Measurements from ENCODE around the gene MAP3K5.
"Not testable (repeated sequence)": the region's sequence is repeated elsewhere in the genome, so short reads cannot be mapped to it uniquely, and the experiment has no call there.

MAP3K5 gene

DNA sequence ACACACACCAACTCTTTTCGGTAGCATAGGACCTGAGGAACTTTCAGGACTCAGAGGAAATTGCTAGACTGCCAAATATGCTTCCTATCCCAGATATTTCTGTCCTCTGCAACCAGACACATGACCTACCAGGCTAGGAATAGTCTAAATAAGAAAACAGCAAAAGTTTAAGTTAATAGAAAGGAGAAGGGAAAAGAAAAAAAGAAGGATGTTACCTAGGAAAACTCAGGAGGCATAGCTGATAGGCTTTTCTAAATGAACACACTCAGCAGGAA lies 74.6 kb downstream of the MAP3K5 start:
- no peak for DNase-seq

DNA sequence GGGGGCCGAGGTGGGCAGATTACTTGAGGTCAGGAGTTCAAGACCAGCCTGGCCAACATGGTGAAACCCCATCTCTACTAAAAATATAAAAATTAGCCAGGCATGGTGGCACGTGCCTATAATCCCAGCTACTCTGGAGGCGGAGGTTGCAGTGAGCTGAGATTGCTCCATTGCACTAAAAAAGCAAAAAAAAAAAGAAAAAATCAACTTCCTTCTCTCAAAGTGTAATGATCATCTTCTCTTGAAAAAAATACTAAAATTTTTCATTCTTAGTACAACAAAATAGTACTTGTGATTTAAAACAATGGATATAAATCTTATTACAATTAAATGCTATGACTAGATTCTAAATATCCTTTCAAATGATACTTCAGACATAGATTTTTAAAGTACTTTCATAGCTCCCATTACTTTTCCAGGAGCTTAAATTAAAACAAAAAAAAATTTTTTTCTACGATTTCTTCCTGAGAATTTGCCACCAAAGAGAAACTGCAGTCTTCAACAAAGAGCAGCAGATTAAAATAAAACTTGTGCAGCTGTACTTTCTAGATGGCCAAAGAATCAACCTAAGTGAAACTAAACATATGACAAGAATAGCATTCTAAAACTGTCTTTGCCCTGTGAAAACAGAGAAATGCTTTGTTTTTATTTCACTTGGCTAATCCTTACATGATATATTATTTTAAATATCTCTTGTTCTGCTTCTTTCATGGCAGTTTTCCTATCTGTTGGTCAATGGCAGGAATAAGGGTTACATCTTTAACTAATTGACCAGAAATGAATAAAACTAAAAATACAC lies 75.2 kb downstream of the MAP3K5 start:
- DNase-seq = no peak

DNA sequence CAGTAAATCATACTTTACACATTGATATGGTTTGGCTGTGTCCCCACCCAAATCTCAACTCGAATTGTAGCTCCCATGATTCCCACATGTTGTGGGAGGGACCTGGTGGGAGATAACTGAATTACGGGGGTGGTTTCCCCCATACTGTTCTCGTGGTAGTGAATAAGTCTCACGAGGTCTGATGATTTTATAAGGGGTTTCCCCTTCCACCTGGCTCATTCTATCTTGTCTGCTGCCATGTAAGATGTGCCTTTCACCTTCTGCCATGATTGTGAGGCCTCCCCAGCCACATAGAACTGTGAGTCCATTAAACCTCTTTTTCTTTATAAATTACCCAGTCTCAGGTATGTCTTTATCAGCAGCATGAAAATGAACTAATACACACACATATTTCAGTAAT lies 79.6 kb downstream of the MAP3K5 start:
- not testable (repeated sequence) for DNase-seq

DNA sequence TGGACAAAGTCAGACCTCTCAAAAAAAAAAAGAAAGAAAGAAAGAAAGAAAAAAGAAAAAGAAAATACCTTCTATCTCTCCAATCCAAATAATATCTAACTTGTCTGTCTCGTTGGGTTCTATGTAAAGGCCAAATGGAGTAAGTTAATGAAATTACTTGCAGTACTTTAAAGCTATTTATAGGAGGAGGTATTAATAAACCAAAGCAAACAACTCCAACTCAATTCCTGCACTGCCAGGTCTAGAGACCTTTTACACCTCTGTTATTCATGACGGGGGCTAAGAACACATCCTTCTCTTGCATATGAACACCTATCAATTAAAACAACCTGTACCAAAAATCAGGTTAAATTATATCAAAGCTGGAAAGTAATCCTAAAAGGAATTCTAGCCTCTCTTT lies 80.6 kb downstream of the MAP3K5 start:
- DNase-seq = no peak

DNA sequence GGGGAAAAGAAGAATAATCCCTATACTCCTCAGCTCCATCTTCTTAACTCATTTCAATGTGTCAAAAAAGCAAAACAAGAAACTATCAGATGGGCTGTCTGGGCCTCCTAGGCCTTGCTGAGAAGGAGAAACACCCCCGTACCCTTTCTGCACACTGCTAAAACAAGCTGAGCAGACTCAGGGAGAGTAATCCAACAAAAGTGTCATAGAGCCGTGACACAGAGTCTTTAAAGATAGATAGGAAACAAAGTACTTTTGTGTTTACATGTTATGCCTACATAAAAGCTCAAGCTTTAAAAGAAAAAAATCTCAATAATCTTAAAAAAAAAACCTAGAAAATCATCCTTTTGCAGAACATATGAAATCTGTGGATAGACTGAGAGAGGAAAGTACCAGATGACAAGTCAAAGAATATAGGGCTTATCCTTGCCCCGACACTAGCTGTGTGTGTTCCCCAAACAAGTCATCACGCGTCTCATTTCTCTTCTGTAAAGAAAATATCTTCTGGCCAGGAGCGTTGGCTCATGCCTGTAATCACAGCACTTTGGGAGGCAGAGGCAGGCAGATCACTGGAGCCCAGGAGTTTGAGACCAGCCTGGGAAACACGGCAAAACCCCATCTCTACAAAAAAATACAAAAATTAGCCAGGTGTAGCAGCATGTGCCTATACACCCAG lies 81.3 kb downstream of the MAP3K5 start:
- DNase-seq = no peak

DNA sequence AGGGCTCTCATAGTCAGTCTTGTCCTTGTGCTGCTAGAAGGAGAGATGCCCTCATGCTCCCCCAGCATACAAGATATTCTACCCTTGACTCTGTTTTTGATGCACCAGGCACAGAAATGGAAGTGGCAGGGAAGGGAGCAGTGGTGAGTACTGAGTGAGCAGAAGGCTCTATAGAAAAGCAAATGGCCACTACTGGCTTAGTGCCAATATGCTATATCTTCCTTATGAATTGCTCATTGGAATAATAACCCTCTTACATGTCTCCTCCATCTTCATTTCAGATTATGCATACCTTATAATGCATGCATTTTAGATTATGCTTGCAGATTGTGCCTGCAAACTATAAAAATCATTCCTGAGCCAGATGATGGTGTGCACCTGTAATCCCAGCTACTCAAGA lies 82.8 kb downstream of the MAP3K5 start:
- DNase-seq = no peak

DNA sequence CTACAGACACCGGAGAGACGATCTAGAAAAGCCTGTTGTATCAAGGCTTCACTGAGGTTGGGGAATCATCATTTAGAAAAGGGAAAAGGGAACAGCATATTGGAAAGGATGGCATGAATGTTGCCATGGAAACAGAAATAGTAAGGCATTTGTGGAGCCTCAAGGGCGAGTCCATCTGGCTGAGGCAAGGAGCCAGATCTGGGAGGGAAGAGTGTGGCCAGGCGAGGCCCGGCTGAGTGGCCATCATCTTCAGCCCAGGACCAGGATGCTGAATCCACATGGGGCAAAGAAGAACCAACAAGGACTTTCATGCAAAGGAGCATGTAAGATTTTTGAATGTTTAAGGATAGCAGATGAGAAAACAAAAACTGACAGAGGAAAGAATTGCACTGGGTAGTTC lies 85.8 kb downstream of the MAP3K5 start:
- DNase-seq = peak; percentile 4

DNA sequence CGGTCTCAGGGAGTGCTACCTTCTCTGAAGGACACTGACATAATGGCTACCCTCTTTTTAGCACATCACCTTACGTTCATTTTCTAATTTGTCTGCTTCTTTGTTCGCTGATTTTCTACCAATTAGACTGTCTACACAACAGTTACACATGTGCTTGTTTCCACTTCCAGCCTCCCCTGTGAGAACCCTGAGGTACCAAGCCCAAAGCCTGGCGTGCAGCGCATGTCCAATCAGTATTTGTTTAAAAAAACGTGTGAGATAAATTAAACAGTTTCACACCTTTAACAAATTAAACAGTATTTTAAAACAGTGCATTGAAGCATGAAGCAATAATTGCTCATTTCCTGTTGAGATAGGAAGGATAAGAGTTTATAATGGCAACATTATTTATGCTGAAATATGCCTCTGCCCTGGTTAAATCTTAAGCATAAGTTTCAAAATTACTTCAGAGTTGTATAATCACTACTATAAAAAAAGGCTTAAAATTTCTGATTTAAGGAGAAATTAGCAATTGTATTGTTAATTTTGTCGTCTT lies 88.9 kb downstream of the MAP3K5 start:
- no peak for DNase-seq

DNA sequence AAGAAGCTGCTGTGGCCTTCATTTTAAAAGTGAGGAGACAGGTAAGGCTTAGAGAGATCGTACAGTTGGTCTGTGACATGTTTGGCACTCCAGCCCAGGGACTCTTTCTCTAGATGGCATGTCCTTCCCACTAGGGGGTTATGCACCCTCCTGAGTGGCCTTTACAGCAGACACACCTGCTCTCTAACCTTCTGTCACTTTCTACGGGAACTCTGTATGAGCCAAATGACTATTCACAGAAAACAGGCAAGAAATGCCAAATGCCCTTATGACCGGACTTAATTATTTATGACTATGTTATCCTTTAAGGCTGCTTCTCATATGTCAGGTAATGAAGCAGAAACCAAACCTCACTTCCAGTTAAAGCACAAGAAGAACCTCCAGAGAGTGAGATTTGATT lies 91.2 kb downstream of the MAP3K5 start:
- DNase-seq = no peak

DNA sequence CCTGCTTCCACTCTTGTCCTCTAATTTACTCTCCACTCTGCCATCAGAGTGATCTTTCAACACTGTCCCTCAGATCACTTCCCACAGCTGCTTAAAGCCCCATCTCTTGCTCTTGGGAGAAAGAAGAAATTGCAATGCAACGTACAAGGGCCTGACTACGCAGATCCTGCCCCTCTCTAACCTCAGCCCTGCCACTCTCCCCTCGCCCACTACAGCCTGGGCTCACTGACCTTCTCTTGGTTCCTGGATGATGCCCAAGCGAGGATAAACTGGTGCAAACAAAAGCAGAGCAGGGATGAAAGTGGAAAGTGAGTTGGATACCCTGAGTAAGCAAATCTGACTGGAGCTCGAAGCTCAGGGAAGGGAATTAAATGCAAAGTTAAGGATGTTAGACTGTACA lies 92.9 kb downstream of the MAP3K5 start:
- no peak for DNase-seq

DNA sequence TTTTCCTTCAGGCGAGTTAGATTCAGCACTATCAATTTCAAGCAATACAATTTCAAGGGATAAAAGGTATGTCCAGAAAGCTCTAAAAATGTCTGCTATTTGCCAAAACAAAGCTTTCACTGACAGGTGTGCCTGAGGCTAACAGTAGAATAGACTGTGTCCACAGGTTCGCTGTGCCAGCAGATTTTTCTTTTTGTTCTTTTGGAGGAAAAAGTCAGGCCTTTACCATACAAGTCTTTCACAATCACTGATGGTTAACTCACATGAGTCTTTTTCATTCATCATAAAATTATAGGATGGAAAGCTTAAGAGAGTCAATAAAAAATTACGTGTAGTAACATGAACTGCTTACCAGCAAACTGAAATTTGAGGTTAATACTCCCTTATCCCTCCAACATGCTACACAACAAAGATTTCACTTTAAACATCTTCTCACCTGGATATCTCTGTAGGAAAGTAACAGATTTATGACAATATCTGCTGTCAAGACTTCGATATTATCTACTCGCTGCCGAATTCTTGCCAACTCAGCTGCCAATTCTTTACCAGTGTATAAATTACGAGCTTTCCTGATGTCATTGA lies 95.4 kb downstream of the MAP3K5 start:
- DNase-seq = no peak

DNA sequence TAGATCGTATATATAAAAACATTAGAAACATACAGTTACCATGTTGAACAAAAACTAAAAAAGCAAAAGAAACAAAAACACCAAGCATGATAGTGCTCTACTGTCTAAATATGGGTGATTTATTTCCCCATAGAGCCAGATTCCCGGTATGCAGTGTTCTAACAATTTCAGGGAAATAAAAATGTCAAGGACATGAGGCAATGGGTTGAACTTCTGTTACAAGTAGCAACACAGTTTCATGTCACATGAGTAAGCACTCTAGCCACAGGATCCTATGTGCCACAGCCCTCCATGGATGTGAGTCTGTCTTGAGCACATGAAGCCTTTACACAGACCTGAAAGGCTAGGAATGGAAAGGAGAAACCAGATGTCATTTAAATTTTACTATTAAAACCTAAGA lies 96.0 kb downstream of the MAP3K5 start:
- DNase-seq = no peak

DNA sequence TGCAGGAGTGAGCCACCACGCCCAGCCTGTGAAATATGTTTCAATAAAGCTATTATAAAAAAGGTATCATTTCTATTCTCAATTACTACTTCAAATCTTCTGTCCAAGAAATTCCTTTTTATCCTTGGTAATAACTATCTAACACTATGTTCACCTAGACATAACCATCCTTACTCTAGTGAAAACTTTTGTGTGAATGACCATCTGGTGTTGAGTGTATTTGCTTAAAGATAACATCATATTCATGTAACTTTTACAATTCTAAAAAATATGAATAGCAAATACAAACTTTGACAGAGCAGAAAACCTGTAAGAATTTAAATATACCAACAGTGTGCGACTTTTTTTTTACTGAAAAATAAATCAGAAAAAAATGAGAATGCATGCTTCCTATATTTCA lies 96.9 kb downstream of the MAP3K5 start:
- DNase-seq = no peak

DNA sequence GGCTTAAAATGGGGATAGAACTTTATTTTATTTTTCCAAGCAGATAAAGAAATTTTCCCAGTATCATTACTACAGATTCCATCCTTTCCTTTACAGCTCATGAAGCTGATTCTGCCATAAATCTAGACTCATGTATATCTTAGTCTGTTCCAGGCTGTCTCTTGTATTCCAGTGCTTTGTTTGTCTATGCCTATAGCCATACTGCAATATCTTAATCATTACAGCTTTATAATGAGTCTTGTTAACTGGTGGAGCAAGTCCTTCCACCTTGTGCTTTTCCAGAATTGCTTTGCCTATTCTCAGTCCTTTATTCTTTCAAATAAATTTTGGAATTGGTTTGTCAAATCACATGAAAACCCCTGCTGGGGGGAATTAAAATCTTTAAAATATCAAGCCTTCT lies 99.2 kb downstream of the MAP3K5 start:
- DNase-seq = no peak

DNA sequence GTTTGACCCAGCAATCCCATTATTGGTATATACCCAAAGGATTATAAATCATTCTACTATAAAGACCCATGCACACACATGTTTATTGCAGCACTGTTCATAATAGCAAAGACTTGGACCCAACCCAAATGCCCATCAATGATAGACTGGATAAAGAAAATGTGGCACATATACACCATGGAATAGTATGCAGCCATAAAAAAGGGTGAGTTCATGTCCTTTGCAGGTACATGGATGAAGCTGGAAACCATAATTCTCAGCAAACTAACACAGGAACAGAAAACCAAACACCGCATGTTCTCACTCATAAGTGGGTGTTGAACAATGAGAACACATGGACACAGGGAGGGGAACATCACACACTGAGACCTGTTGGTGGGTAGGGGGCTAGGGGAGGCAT lies 104.4 kb downstream of the MAP3K5 start:
- not testable (repeated sequence) for DNase-seq

DNA sequence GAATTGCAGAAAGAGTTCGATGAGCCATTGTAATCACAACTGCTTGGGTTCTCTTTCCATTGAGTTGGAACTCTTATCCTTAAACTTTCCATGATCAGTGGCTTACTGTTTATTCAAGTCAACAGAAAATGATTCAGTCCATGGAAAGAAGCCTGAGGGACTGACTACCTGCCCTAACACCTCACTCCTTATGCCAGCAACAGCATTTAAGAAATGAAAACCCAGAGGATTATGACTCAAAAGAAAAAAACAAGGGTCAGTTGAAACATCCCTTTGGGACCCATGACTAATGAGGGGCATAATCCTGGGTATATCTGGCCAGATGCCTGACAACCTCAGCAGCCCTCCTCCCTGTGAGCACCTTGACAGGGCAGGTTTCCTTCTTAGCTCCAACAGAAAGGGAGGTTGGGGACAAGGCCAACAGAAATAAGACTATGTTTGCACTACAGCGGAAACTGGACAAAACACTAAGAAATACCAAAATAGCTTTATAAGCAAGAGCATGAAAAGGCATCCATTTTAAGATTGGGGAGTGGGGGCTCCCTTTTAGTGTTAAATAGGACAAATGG lies 106.7 kb downstream of the MAP3K5 start:
- DNase-seq = no peak

DNA sequence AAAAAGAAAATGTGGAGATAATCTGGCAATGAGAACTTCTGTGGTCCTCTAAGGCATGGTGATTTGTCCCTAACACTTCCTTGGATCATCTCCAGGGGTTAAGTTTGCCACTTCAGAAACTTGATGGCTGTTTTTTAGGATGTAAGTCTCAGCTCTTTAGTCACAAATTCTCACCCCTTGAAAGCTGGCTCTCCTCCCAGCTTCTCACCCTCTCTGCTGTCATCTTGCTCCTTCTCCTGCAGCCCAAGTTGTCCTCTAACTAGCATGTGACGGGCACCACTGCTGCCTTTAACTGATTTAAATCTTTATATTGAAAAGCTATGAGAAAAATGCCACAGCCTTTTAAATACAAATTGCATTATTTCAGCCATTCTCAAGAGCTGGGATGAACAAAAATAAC lies 107.8 kb downstream of the MAP3K5 start:
- no peak for DNase-seq

DNA sequence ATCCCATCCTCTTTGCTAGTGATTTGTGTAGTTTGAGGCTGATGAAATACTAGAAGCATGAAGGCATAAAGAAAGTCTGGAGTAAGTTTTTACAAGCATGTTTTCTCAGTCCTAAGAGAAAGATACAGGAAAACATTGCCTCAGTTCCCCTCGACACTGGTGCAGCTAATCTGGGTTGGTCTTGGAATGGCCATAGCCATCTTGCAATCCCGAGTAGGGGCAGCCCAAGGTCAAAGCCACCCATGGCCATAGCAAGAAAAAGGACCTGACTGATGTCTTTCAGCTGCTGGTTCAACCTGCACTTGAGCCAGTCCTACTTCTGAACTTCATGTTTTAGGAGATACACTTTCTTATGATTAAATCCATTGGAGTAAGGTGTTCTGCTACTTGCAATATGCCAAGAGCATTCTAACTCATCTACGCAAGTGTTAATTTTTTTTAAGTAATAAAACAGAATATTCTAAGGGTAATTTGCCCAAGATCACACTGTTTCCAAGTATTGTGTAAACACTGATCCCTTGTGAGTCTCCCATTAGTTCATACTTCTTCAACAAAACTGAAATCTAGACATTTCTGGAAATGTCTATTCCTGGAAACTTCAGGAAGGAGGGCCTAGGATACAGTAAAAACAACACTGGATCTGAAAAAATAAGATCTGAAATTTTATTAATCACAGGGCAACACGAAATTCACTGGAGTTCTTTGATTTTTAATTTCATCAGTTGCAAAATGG lies 108.9 kb downstream of the MAP3K5 start:
- DNase-seq = no peak

DNA sequence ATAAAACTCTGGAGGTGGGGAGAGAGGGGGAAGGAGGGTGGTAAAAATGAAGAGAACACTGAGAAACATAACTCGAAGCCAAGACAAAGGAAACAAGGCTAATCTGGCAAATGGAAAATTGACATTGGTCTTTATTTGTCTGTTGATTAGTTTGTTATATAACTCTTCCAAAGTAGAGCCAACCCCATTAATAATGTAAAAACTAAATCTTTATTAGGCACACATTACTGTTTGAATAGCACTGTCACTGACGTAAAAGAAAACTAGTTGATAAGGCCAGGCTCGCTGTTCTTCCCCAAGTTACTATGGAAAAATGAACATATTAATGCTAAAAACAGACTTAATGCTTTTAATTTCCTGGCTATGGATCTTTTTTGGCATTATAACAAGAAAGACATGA lies 110.0 kb downstream of the MAP3K5 start:
- DNase-seq = no peak

DNA sequence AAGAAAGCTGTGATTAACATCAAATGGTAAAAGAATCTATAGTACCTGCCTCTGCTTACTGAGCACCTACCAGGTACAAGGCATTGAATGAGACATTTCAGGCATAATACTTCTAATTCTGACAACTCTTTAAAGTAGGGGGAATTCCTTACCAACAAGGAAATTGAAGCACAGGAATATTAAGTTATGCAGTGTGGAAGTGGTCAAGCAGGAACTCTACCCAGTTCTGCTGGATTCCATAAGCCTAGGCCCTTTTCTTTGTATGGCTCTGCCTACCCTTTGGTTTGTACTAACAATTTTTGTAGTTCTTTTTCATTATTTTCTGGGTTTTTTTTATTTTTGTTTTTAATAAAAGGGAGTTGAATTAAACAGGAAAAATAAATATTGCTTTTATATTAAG lies 114.5 kb downstream of the MAP3K5 start:
- no peak for DNase-seq

DNA sequence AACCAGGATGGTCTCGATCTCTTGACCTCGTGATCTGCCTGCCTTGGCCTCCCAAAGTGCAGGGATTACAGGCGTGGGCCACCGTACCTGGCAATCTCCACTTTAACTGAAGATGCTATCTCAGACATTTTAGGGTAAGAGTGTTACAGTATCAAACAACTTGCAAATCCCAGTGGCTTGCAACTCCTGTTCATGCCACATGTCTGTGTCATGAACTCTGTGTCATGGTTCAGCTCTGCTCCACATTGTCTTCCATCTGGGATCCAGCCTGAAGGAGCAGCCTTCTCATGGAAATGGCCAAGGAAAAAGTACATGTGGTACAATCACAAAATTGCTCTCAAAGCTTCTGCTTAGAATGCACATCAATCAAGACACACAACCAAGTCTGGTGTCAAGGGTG lies 114.9 kb downstream of the MAP3K5 start:
- no peak for DNase-seq

DNA sequence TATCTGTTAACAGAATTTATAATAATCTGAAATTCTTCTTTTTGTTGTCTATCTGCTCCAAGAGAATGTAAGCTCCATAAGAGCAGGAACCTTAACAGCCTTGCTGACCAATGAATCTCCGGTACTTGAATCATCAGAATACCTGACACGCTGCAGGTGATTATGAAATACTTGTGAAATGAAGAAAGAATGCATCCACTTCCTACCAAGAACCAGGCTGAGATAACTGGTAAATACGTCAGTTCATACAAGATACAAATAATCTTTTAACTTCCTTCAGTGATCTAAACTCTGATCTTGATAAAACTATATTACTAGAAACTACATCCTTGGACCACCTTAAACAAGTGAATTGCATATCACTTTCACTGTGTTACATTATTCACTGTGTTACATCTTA lies 116.2 kb downstream of the MAP3K5 start:
- DNase-seq = no peak

DNA sequence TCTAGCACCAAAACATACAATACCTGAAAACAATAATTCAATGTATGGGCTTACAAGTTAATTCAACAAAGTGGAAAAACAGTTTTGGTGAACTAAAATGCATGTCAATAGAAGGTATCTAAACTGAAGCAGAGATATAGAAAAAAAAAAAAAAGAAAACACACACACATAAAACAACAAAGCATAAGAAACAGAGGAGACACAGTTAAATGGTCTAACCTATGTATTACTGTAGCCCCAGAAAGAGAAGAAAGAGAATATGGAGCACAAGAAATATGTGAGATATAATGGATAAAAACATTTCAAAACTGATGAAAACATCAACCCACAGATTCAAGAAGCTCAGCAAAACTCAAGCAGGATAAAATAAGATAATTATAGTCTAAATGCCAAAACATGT lies 118.7 kb downstream of the MAP3K5 start:
- DNase-seq = no peak
